H1 (cell line): ENCODE results near the gene CHRNA1. TPM values are rescaled to one million over a fixed set of nuclear protein-coding genes. Genes with fewer than 3 reads are reported as not detected.

Source experiments
- EGR1 ChIP-seq: IDR thresholded peaks from 2 replicates; pipeline ENCODE4 v1.6.1; 2011; ENCODE audit warnings: low read depth, low read length, borderline replicate concordance
- GABPA ChIP-seq: IDR thresholded peaks from 2 replicates; pipeline ENCODE4 v1.6.1; 2011; ENCODE audit warnings: mild to moderate bottlenecking, low read length, moderate library complexity, borderline replicate concordance; ENCODE audit not compliant: insufficient read depth
- GTF2F1 ChIP-seq: IDR thresholded peaks from 2 replicates; pipeline ENCODE4 v1.6.1; 2012; ENCODE audit warnings: low read depth, low read length, improper control_type of control experiment, borderline replicate concordance
- TAF7 ChIP-seq: optimal IDR thresholded peaks from 2 replicates; pipeline ENCODE3; 2011; ENCODE audit warnings: low read depth, mild to moderate bottlenecking, inconsistent platforms, low read length, moderate library complexity, borderline replicate concordance
- polyA plus RNA-seq, 7 experiments: library from polyadenylated mRNA; depleted of rRNA in 3 of 7; stranded (reverse) in 5 of 7; unstranded in 2 of 7; fragments of >200 nt in 5 of 7; fragments of 200-250 nt in 2 of 7; gene quantifications; 1 replicate in 5 of 7; 2 replicates in 1 of 7; 4 replicates in 1 of 7; pipeline versions ENCODE4 v1.2.1 to v1.2.3, GENCODE V29; 2011 to 2013; ENCODE audit warnings: missing spikeins in 2 of 7, mixed read lengths in 2 of 7
- total RNA-seq: library from RNA; stranded (reverse); fragmentation: NEBNext Ultra II Directional; extraction: Animal tissue kit (Norgen Biotek cat#: 25700); gene quantifications from 2 replicates; pipeline ENCODE4 v1.2.1, GENCODE V29; 2021
- TF ChIP-seq, protein P1 (sequence below): IDR thresholded peaks from 2 replicates; pipeline ENCODE4 v1.6.1; 2012; ENCODE audit warnings: low read length, inconsistent platforms

CHRNA1 gene
- total and polyA plus RNA-seq, 2 of the 8 experiments (the other 6 are each of a cell fraction or from before 2014, with no cell fraction given): 0.11 to 0.15 TPM

DNA sequence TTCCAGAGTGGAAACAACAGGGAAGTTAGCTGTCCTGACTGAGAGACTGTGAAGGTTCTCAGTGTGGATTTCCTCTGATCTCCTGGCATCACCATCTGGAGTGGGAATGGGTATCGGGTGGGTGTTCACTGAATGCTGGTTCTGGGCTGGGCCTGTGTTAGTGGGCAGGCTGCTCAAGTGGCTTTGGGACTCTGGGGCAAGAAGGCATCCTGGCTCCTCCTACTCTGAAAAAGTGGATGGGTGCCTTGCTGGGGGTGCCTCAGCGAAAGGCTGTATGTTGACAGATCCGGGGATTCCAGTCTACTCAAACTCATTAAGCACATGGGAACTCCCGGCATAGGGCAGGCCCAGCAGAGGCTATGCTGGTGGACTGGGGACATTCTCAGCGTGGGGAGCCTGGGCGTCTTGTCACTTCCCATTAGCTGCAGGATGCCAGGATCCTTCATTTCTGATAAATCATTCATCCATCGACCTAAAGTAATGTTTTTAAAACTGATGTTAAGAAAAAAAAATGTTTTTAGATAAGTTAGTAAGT, 27.5 kb upstream of the CHRNA1 start (continued):
- TF ChIP-seq, protein P1, sequence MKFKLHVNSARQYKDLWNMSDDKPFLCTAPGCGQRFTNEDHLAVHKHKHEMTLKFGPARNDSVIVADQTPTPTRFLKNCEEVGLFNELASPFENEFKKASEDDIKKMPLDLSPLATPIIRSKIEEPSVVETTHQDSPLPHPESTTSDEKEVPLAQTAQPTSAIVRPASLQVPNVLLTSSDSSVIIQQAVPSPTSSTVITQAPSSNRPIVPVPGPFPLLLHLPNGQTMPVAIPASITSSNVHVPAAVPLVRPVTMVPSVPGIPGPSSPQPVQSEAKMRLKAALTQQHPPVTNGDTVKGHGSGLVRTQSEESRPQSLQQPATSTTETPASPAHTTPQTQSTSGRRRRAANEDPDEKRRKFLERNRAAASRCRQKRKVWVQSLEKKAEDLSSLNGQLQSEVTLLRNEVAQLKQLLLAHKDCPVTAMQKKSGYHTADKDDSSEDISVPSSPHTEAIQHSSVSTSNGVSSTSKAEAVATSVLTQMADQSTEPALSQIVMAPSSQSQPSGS: no peak
- no peak for TF ChIP-seq EGR1
- no peak for TF ChIP-seq TAF7
- TF ChIP-seq GTF2F1: no peak
- no peak for TF ChIP-seq GABPA
